Erythroblast (primary cell): Measurements from ENCODE around the gene MED31.

Experiments used
- GATA1 ChIP-seq: IDR thresholded peaks from 2 replicates; pipeline ENCODE4 v1.6.1; 2011; ENCODE audit warnings: low read depth, mild to moderate bottlenecking, control low read depth, low read length, moderate library complexity
- POLR2A ChIP-seq: IDR thresholded peaks from 2 replicates; pipeline ENCODE4 v1.6.1; 2011; ENCODE audit warnings: mild to moderate bottlenecking, low read length

- TF ChIP-seq POLR2A (no peak), GATA1 (no peak)
Measured at GRCh38 chr17:6660805-6661463, 9.5 kb upstream of the MED31 start.
